HG03175 (cell line): ENCODE data around the gene CHCHD4.

Source experiments
- ATAC-seq: cut with Tn5 transposase; IDR thresholded peaks from one replicate; pipeline ENCODE4 v1.9.1; 2021; ENCODE audit warnings: mild to moderate bottlenecking, moderate library complexity; ENCODE audit not compliant: unreplicated experiment

Gene CHCHD4

GRCh38 chr3:14124615-14125192 lies at the start of gene CHCHD4, which contains the start of gene TMEM43:
CHCHD4 (minus strand) TSS chr3:14124870; CDS start chr3:14124676, 194 bp downstream.
TMEM43 (plus strand) TSS chr3:14125052; CDS start chr3:14125194, 142 bp downstream.
- ATAC-seq, result peak; percentile 89

- no peak for ATAC-seq
Measured at GRCh38 chr3:14172496-14172895, 47.8 kb upstream of the CHCHD4 start.

- no peak for ATAC-seq
Measured at GRCh38 chr3:14170531-14171159, 46.0 kb upstream of the CHCHD4 start.

- no peak for ATAC-seq
Measured at GRCh38 chr3:14169871-14170270, 45.2 kb upstream of the CHCHD4 start.

- no peak for ATAC-seq
Measured at GRCh38 chr3:14169435-14169834, 44.8 kb upstream of the CHCHD4 start.

GRCh38 chr3:14166877-14167603 lies 42.4 kb upstream of the CHCHD4 start:
- no peak for ATAC-seq

- no peak for ATAC-seq
Measured at GRCh38 chr3:14162178-14162577, 37.5 kb upstream of the CHCHD4 start.

GRCh38 chr3:14161282-14161681 lies 36.6 kb upstream of the CHCHD4 start:
- ATAC-seq, result no peak

- no peak for ATAC-seq
Measured at GRCh38 chr3:14159426-14159825, 34.8 kb upstream of the CHCHD4 start.

GRCh38 chr3:14158370-14158769 lies 33.7 kb upstream of the CHCHD4 start:
- ATAC-seq, result no peak

- ATAC-seq, result no peak
Measured at GRCh38 chr3:14157951-14158350, 33.3 kb upstream of the CHCHD4 start.

GRCh38 chr3:14156843-14157561 lies 32.3 kb upstream of the CHCHD4 start:
- ATAC-seq, result no peak

- ATAC-seq, result no peak
Measured at GRCh38 chr3:14156201-14156600, 31.5 kb upstream of the CHCHD4 start.

- no peak for ATAC-seq
Measured at GRCh38 chr3:14154895-14155440, 30.3 kb upstream of the CHCHD4 start.

GRCh38 chr3:14154276-14154675 lies 29.6 kb upstream of the CHCHD4 start:
- no peak for ATAC-seq

- no peak for ATAC-seq
Measured at GRCh38 chr3:14153663-14154062, 29.0 kb upstream of the CHCHD4 start.

- ATAC-seq, result no peak
Measured at GRCh38 chr3:14152963-14153355, 28.3 kb upstream of the CHCHD4 start.

- no peak for ATAC-seq
Measured at GRCh38 chr3:14152233-14152962, 27.7 kb upstream of the CHCHD4 start.

GRCh38 chr3:14151471-14152083 lies 26.9 kb upstream of the CHCHD4 start:
- no peak for ATAC-seq
